A549 (cell line): ENCODE measurements around the gene SH3BP5.
"Not testable (repeated sequence)": the region's sequence is repeated elsewhere in the genome, so short reads cannot be mapped to it uniquely, and the experiment has no call there.

Source experiments
- MAZ ChIP-seq: fragments of 150-350 bp; IDR thresholded peaks from 2 replicates; pipeline ENCODE4 v1.6.1; 2014; ENCODE audit warnings: antibody characterized with exemption, low read depth, low read length, borderline replicate concordance
- NPAS2 ChIP-seq: fragments of 250-450 bp; sonication (Bioruptor Pico); IDR thresholded peaks from 2 replicates; pipeline ENCODE4 v1.8.0; 2022; ENCODE audit warnings: mild to moderate bottlenecking, moderate library complexity, borderline replicate concordance
- POLR2A ChIP-seq: IDR thresholded peaks from 2 replicates; pipeline ENCODE4 v1.6.1; 2012; ENCODE audit warnings: mild to moderate bottlenecking, low read length
- RCOR1 ChIP-seq: fragments of 150-350 bp; IDR thresholded peaks from 2 replicates; pipeline ENCODE4 v1.6.1; 2014; ENCODE audit warnings: antibody characterized with exemption, low read length, low read depth
- SMC3 ChIP-seq: fragments of >200 bp; sonication (Bioruptor Twin); formaldehyde crosslinking; IDR thresholded peaks from 3 replicates; pipeline ENCODE4 v1.6.1; 2018; ENCODE audit warnings: inconsistent platforms
- TF ChIP-seq, protein P1 (sequence below): fragments of >200 bp; sonication (Bioruptor Twin); formaldehyde crosslinking; IDR thresholded peaks from 3 replicates; pipeline ENCODE4 v1.5.1; 2016

- not testable (repeated sequence) for TF ChIP-seq POLR2A; RCOR1; NPAS2 (CRISPR knock-in tag); SMC3; MAZ
- TF ChIP-seq, protein P1, sequence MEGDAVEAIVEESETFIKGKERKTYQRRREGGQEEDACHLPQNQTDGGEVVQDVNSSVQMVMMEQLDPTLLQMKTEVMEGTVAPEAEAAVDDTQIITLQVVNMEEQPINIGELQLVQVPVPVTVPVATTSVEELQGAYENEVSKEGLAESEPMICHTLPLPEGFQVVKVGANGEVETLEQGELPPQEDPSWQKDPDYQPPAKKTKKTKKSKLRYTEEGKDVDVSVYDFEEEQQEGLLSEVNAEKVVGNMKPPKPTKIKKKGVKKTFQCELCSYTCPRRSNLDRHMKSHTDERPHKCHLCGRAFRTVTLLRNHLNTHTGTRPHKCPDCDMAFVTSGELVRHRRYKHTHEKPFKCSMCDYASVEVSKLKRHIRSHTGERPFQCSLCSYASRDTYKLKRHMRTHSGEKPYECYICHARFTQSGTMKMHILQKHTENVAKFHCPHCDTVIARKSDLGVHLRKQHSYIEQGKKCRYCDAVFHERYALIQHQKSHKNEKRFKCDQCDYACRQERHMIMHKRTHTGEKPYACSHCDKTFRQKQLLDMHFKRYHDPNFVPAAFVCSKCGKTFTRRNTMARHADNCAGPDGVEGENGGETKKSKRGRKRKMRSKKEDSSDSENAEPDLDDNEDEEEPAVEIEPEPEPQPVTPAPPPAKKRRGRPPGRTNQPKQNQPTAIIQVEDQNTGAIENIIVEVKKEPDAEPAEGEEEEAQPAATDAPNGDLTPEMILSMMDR = not testable (repeated sequence)
These were observed 31.7 kb upstream of the SH3BP5 start for GRCh38 chr3:15364078-15364477.
